HG03354 (cell line): Measurements from ENCODE around the gene CRB1.

Experiments used
- ATAC-seq: cut with Tn5 transposase; IDR thresholded peaks from one replicate; pipeline ENCODE4 v1.9.1; 2021; ENCODE audit warnings: mild to moderate bottlenecking; ENCODE audit not compliant: unreplicated experiment, poor library complexity, severe bottlenecking

CRB1 gene

DNA sequence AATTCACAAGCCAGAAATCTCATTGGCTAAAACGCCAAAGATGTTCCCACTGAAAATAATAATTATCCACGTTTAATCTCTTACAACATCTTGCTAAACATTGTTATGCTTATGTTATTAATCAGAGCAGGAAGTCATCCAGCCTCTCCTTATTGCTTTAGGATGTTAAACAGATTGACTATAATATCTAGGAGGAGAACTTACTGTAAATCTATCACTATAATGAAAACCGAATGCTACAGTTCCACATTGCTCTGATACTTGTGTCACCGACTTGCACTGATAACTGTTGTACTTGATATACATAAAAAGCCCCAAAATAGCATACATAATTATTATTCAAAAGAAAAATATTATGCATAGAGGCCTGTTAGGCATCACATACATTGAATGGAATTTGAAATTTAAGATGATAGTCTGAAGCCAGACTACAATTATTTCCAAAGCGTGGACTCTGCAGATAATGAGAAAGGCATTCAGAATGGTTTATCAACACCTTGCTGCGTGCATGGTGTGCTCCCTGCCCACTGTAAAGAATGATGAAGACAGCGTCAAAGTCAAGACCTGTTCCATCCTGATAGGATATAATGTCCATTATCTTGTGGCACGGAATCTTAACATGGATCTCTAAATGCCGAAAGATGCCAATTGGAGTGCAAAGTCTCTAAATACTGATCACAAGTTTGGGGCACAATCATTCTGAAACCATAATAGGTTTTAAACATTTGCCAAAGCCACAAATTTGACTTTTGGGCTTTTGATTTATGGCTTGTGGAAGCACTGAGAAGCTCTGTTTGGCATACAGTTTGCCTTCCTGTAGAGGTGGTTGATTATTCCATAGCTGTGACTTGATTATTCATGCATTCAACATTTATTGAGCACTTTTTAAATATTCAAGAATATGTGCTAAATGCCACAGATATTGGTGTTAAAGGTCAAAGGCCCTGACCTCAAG lies 71.3 kb downstream of the CRB1 start:
- no peak for ATAC-seq

GRCh38 chr1:197341626-197342025 lies 73.6 kb downstream of the CRB1 start:
- ATAC-seq, result no peak

GRCh38 chr1:197342044-197342565 lies 74.1 kb downstream of the CRB1 start:
- no peak for ATAC-seq

GRCh38 chr1:197342669-197343068 lies 74.6 kb downstream of the CRB1 start:
- ATAC-seq, result no peak

DNA sequence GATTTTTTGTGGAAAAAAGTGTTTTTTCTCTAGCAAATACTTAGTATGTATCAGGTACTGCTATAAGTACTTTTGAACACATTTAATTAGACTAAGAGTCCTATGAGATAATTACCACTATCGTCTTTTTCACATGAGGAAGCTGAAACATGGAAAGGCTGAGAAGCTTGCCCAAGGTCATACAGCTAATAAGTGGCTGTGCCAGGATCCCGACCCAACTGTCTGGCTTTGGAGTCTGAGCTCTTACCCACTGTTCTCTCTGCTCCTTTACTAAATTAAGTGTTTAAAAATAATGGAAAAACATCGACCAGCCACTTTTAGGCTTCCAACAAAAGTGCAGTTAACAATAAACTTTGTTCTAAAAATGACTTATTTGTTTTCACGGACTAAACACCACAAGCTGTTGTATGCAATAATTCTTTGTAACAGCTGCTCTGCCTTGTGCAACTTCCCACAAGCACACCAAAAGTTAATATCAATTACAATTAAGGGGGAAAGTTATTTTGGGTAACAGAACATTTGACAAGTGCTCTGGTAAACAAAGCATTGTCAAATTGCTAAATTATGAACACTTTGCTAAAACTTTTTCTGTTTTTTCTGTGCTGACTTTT lies 75.7 kb downstream of the CRB1 start:
- no peak for ATAC-seq

DNA sequence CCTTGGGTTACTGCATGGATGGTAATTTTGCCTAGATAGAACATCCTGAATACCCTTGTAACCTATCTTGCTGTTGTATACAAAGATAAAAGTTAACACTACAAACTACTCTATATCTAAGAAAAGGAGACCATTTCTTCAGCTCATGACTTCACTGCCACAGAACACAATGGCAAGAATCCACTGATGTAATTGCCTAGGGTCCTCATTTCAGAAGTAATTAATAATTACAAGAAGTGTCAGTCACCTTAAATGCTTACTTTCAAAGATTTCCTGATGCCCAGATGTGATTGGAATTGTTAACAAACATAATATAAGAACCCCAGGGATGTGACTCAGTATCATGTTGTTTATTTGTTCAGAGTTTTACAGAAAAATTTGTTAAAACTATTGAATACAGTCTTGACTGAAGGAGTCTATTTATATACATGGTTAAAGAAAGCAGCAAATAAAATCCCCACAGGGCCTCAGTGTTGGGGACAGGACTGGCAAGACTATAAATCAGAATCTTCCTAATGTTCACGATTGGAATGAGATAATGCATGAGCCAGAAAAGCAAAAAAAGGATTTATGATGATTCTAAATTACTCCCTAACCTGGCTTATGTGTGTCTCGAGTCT lies 83.9 kb downstream of the CRB1 start:
- ATAC-seq, result no peak

- ATAC-seq, result no peak
Measured at GRCh38 chr1:197355248-197355995, 87.4 kb downstream of the CRB1 start.

DNA sequence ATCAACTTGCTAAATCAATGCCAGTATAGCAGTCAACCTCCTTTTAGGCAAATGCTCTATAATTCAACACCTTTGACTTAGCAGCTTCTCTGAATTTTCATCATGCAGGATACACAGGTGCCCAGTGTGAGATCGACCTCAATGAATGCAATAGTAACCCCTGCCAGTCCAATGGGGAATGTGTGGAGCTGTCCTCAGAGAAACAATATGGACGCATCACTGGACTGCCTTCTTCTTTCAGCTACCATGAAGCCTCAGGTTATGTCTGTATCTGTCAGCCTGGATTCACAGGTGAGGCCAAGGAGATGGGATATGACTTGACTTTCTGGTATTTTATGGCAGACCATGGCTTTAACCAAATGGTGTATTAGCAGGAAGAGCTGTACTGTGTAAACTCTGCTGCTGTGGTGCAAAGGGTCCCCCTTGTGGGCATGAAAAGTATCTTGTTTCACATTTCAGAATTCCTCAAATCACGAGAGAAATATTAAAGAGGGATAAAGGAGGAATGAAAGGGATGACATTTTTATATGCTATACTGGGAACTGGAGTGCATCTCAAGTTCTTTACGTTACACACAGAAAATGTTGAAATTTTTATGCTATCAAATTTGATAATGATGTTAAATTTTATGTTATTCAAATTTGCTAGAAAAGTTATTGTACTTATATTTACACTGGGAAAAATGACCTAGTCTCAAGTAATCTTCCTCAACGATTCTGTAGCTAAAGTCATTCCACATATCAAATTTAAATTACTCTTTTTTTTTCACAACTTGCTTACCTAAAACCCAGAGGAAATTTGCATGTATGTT lies 88.9 kb downstream of the CRB1 start:
- ATAC-seq, result peak; percentile 69

GRCh38 chr1:197358959-197359358 lies 90.9 kb downstream of the CRB1 start:
- no peak for ATAC-seq

DNA sequence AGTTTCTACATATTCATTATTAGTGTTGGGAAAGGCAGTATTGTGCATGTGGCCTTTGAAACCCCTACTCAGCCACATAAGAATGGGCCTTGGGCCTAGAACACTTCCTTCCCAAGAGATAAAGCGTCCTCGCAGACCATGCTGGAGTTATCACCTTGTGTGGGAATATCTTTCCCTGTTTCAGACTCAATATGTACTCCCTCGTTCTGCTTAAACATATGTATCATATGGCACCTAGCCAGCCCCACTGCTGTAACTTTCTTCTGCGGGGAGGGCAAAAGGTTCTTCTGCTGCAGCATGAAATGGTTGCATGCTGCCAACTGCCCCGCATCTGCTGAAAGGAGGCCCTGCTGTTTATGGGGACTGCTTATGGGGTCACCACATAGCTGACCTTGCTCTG lies 92.0 kb downstream of the CRB1 start:
- no peak for ATAC-seq

DNA sequence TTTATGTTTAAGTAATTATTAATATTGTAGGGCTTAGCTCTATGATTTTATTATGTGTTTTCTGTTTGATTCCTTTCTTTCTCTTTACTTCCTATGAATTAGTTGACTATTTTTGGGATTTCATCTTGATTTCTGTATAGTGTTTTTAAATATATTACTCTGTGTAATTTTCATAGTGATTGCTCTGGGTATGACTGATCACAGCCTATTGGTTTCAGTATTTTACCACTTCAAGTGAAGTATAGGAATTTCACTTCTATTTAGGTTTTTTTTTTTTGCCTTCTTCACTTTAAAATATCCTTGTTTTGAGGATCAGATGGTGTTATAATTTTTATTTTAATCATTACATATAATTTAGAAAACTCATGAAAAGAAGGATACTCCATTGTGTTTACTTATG lies 94.8 kb downstream of the CRB1 start:
- ATAC-seq, result no peak

DNA sequence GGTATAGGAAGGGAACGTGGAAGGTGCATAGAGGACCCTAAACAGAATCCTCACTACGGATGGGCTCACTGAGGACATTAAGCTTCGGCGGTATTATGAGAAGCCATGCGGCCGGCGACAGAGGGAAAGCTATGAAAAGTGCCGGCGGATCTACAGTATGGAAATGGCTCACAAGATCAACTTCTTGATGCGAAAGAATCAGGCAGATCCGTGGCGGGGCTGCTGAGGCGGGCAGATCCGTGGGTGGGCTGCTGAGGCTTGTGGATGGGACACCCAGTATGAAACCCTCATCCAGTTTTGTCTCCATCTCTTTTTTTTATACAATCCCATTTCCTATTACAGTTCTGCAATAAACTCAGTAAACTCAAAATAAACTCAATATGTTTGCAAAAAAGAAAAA lies 95.8 kb downstream of the CRB1 start:
- ATAC-seq, result no peak

DNA sequence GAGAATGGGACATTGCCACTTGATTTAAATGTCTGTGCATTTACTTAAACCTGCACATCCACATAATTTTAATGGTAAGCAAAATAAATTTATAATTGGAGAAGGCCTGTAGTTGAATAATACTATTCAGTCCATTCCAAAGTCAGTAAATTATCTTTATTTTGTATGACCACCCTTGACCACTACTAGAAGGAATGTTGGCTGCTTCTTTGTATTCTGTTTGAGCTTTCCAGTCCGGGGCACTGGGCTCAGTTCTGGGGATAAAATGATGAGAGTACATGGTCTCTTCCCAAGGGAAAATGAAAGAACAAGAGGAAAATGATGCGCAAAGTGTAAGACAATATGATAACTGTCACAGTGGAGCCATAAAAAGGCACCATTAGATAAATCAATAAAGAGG lies 98.9 kb downstream of the CRB1 start:
- no peak for ATAC-seq

DNA sequence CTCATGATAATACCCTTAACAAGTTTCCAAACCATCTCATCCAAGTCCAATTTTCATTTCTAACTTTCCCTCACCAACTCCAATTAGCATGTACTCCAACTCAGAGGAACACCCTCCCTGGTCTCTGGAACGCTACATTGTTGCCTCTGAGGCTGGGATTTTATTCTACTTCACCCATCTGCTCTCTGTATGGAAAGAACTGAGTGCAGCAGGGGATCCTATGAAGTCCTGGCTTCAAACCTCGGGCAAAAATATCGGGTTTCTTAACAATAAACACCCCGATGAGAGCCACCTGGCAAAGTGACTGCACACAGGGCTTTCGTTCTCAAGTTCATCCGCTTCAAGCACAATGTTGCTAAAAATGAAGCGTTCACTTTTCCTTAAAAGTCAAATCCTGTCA lies 99.6 kb downstream of the CRB1 start:
- no peak for ATAC-seq

- no peak for ATAC-seq
Measured at GRCh38 chr1:197374428-197374827, 106.4 kb downstream of the CRB1 start.

GRCh38 chr1:197384471-197384870 lies 116.4 kb downstream of the CRB1 start:
- ATAC-seq, result no peak

GRCh38 chr1:197388801-197389200 lies 120.7 kb downstream of the CRB1 start:
- no peak for ATAC-seq

DNA sequence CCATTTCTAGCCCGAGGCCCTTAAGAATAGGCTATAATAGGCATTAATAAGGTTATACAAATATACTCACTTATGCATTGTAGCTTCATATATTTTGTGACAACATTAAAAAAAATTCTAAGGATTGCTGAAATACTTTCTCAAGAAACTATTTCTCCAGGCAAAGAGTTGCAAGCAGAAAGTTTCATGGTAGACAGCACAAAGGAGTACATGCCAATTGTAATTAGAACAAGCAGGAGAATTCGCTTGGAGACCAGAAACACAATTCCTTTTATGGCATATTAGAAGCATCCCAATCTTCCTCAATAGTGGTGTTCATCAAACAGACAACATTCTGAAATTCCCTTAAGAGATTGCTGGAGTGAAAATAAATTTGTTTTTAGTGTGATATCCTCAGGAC lies 122.8 kb downstream of the CRB1 start:
- ATAC-seq, result no peak
